IPS-15b (cell line): ENCODE measurements around the gene DAZAP2.
"Not testable (repeated sequence)": the region's sequence is repeated elsewhere in the genome, so short reads cannot be mapped to it uniquely, and the experiment has no call there.

Experiments
- H3K27me3 ChIP-seq: one replicate; pipeline ENCODE4 v1.6.1; 2013; ENCODE audit warnings: low read length; ENCODE audit not compliant: control insufficient read depth, insufficient read depth
- H3K36me3 ChIP-seq: one replicate; pipeline ENCODE4 v1.6.1; 2013; ENCODE audit warnings: low read length; ENCODE audit not compliant: control insufficient read depth, insufficient read depth
- H3K4me1 ChIP-seq: one replicate; pipeline ENCODE4 v1.6.1; 2013; ENCODE audit warnings: mild to moderate bottlenecking, low read length; ENCODE audit not compliant: control insufficient read depth, insufficient read depth
- H3K4me3 ChIP-seq: one replicate; pipeline ENCODE4 v1.5.1; 2013; ENCODE audit warnings: low read depth, low read length
- H3K9ac ChIP-seq: one replicate; pipeline ENCODE4 v1.6.1; 2013; ENCODE audit warnings: low read depth, mild to moderate bottlenecking, low read length
- H3K9me3 ChIP-seq: one replicate; pipeline ENCODE4 v1.6.1; 2013; ENCODE audit warnings: mild to moderate bottlenecking, low read length; ENCODE audit not compliant: control insufficient read depth, insufficient read depth

DAZAP2 gene

DNA sequence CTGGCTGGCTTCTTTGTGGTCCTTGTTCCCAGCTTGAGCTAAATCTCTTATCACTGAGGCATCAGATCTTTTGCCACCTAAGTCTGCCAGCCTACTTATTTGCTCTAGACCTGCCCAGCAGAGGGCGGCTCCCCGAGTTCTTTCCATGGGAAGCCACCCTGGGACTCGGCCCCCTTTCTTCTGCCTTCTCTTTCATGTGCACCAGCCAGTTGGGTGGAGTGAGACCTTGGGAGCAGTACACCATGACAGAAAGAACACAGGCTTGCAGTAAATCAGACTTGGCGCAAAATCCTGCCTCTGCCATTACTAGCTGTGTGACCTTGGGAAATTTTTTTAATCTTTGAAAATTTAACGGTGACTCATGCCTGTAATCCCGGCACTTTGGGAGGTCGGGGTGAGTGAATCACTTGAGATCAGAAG lies 24.1 kb downstream of the DAZAP2 start:
- Histone ChIP-seq H3K9ac (no peak overlapping the region), H3K9me3 (no peaks in the 10 kb centered on the region), H3K36me3 (no peaks in the 10 kb centered on the region), H3K4me1 (peaks cover 3% of the 10 kb centered on the region), H3K27me3 (no peaks in the 10 kb centered on the region), H3K4me3 (no peak overlapping the region)

DNA sequence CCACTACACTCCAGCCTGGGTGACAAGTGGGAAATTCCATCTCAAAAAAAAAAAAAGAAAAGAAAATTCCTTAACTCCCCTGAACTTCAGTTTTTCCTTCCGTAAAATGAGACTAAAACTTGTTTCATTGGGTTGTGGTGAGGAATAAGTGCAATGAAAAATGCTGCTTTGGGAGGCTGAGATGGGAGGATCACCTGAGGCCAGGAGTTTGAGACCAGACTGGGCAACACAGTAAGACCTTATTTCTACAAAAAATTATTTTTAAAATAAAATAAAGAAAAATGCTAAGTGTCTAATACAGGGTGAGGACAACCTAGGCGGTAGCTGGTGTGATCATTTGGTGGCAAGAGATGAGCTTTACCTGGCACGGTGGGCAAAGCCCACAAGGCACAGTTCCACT lies 24.7 kb downstream of the DAZAP2 start:
- no peak overlapping the region for H3K4me3 ChIP-seq
- peaks cover 3% of the 10 kb centered on the region for H3K4me1 ChIP-seq
- H3K27me3 ChIP-seq, result no peaks in the 10 kb centered on the region
- no peaks in the 10 kb centered on the region for H3K9me3 ChIP-seq
- no peak overlapping the region for H3K9ac ChIP-seq
- H3K36me3 ChIP-seq, result no peaks in the 10 kb centered on the region

DNA sequence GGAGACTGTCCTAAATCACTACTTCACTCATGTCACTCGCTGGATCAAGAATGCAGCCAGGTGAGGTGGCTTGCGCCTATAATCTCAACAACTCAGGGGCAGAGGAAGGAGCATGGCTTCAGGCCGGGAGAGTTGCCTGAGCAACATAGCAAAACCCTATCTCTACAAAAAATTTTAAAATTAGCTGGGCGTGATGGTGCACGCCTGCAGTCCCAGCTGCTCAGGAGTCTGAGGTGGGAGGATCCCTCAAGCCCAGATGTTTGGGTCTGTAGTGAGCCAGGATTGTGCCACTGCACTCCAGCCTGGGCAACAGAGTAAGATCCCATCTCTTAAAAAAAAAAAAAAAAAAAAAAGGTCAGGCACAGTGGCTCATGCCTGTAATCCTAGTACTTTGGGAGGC lies 25.7 kb downstream of the DAZAP2 start:
- Histone ChIP-seq H3K4me1 (peaks cover 7% of the 10 kb centered on the region), H3K9me3 (no peaks in the 10 kb centered on the region), H3K36me3 (no peaks in the 10 kb centered on the region)

GRCh38 chr12:51265024-51265423 lies 26.4 kb downstream of the DAZAP2 start:
- no peaks in the 10 kb centered on the region for H3K9me3 ChIP-seq
- H3K36me3 ChIP-seq, result no peaks in the 10 kb centered on the region
- H3K4me1 ChIP-seq, result peaks cover 8% of the 10 kb centered on the region
- H3K27me3 ChIP-seq, result peaks cover 4% of the 10 kb centered on the region
- H3K9ac ChIP-seq, result no peak overlapping the region
- no peak overlapping the region for H3K4me3 ChIP-seq

More for the DNA sequence above, 25.7 kb downstream of the DAZAP2 start:
- H3K27me3 ChIP-seq, result peaks cover 4% of the 10 kb centered on the region
- no peak overlapping the region for H3K4me3 ChIP-seq
- no peak overlapping the region for H3K9ac ChIP-seq

DNA sequence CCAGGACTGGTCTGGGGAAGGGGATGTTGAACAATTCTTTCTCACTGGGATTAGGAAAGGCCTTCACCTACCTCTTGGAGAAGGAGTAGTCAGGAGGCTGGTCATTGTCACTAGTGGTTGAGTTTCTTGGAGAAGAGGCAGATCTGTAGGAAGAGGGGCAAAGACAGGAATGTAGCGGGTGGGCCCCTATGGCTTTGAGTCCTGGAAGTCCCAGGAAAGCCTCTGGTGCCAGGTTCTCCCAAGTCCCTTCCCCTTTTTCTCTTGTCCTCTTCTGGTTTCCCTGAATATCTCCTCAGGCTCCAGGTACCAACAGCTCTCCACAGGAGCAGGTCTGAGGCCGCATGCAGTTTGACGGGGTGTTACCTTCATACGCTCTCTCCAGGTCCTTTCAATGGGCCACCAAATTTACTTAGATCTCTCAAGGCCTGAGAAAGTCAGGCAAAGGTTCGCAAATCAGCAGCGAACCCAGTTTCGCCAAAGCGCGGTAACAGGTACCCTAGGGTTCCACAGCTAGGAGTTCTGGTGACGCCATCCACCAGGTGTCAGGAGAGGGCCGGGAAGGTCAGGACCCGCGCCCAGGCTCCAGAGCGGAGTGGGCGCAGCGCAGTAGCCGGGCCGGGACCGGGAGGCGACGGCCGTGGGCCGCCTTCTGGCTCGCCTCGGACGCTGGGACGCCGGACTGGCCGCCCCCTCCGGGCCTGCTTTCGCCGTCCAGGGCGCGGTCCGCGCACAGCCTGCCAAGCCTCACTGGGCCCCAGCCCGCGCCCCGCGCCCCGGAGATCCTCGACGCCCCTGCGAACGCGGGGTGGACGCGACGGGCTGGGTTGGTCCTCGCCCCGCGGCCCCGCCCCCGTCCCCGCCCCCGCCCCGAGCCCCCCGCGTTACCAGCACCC lies 30.8 kb downstream of the DAZAP2 start:
- Histone ChIP-seq H3K27me3 (peaks cover 15% of the 10 kb centered on the region), H3K36me3 (no peaks in the 10 kb centered on the region), H3K9me3 (no peaks in the 10 kb centered on the region), H3K4me1 (peaks cover 8% of the 10 kb centered on the region), H3K4me3 (peak overlapping the region; percentile 63), H3K9ac (peak overlapping the region; percentile 24)

- Histone ChIP-seq H3K27me3 (peaks cover 15% of the 10 kb centered on the region), H3K9ac (peak within 1 kb of the TSS; percentile 72), H3K9me3 (no peaks in the 10 kb centered on the region), H3K4me1 (peaks cover 8% of the 10 kb centered on the region), H3K36me3 (no peaks in the 10 kb centered on the region), H3K4me3 (peak within 1 kb of the TSS; percentile 63)
These were observed 31.7 kb downstream of the DAZAP2 start, which contains the start of gene SMAGP for GRCh38 chr12:51270067-51270950. SMAGP (minus strand) TSS chr12:51270415; CDS start chr12:51269278, 1,137 bp downstream.

- Histone ChIP-seq H3K9me3 (no peaks in the 10 kb centered on the region), H3K4me1 (peaks cover 6% of the 10 kb centered on the region), H3K4me3 (peak overlapping the region; percentile 63), H3K36me3 (no peaks in the 10 kb centered on the region), H3K27me3 (peaks cover 15% of the 10 kb centered on the region), H3K9ac (no peak overlapping the region)
These were observed 32.4 kb downstream of the DAZAP2 start for GRCh38 chr12:51270951-51271518.

DNA sequence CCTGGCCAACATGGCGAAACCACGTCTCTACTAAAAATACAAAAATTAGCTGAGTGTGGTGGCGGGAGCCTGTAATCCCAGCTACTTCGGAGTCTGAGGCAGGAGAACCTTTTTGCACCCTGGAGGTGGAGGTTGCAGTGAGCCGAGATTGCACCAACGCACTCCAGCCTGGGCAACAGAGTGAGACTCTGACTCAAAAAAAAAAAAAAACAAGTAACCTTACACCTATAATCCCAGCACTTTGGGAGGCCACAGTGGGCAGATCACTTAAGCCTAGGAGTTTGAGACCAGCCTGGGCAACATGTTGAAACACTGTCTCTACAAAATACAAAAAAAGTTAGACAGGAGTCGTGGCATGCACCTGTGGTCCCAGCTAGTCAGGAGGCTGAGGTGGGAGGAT lies 34.2 kb downstream of the DAZAP2 start:
- not testable (repeated sequence) for H3K9me3 ChIP-seq, H3K4me3 ChIP-seq, H3K36me3 ChIP-seq, H3K9ac ChIP-seq, H3K4me1 ChIP-seq
- H3K27me3 ChIP-seq, result peaks cover 15% of the 10 kb centered on the region

DNA sequence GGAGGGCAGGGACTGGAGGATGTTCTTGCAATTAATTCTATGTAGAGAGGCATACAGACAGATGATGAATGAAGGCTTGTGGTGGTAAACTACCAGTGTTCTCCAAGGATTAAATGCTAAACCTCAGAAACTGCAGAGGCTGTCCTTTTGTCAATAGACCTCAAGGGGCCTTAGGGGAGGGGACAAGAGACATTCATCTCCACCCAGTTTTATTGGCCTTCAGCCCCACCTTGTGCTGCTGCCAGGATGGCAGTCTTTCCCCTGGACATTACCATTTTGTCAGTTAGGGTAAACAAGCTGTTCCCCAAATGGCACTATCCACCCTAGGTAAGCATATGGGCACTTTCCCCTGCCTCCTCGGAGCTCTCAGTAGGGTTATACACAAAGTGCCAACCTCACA lies 36.5 kb downstream of the DAZAP2 start:
- Histone ChIP-seq H3K36me3 (no peaks in the 10 kb centered on the region), H3K4me1 (no peaks in the 10 kb centered on the region), H3K4me3 (no peak overlapping the region)

DNA sequence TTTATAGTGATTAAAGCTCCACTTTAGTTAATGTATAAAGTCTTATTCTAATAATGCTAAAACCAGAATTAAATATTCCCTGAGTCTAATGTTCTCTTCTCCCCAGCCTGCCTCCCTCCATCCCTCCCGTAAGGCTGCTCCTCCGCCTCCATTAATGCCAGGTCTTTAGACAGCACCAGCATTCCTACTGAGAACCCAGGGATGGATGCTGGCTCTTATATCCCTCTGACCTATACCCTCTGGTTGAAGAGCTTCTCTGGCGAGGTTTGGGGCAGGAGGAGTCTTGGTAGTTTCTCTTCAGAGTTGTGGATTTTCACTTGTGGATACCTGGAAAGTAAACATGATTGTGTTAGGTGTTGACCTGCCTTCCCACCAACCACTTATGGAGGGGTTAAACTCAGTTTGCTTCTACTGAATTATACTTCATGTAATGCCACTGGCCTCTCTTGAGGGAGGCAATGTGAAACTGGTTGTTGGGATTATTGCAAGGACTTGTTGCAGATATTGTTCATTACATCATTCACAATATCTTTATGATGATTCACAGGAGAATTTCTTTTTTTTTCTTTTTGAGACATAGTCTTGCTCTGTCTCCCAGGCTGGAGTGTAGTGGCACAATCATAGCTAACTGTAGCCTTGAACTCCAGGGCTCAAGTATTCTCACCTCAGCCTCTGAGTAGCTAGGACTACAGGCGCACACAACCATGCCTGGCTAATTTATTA lies 42.7 kb downstream of the DAZAP2 start:
- Histone ChIP-seq H3K9ac (no peak overlapping the region), H3K36me3 (no peaks in the 10 kb centered on the region)

More for the DNA sequence above, 36.5 kb downstream of the DAZAP2 start:
- peaks cover 10% of the 10 kb centered on the region for H3K27me3 ChIP-seq
- H3K9ac ChIP-seq, result no peak overlapping the region
- H3K9me3 ChIP-seq, result no peaks in the 10 kb centered on the region

GRCh38 chr12:51285843-51286242 lies 47.2 kb downstream of the DAZAP2 start:
- H3K4me1 ChIP-seq, result no peaks in the 10 kb centered on the region
- H3K9ac ChIP-seq, result no peak overlapping the region
- no peaks in the 10 kb centered on the region for H3K36me3 ChIP-seq
- no peaks in the 10 kb centered on the region for H3K9me3 ChIP-seq
- no peaks in the 10 kb centered on the region for H3K27me3 ChIP-seq
- H3K4me3 ChIP-seq, result no peak overlapping the region

More for the DNA sequence above, 42.7 kb downstream of the DAZAP2 start:
- H3K4me3 ChIP-seq, result no peak overlapping the region
- H3K27me3 ChIP-seq, result no peaks in the 10 kb centered on the region
- no peaks in the 10 kb centered on the region for H3K9me3 ChIP-seq
- H3K4me1 ChIP-seq, result no peaks in the 10 kb centered on the region
